ENCODE measurements around the gene STRN3.

- no peak for TF ChIP-seq POLR2A (IDR thresholded peaks at IDR 0.05; ENCODE audit: low read depth, low read length)
- TF ChIP-seq MXI1 (IDR thresholded peaks at IDR 0.05; ENCODE audit: borderline replicate concordance, low read depth, low read length): no peak
Measured at GRCh38 chr14:30940886-30941285, 85.3 kb downstream of the STRN3 start.

Measured in IMR-90 (cell line).